GM10266 (cell line): ENCODE data around the gene TOLLIP.

Source experiments
- DNase-seq: peaks from one replicate; pipeline ENCODE4 v3.0.0; 2012; ENCODE audit errors: extremely low spot score
- CTCF ChIP-seq: IDR thresholded peaks from 2 replicates; pipeline ENCODE4 v1.5.1; 2012; ENCODE audit warnings: mild to moderate bottlenecking, low read depth; ENCODE audit not compliant: control insufficient read depth, insufficient read depth; ENCODE audit errors: missing control alignments

Gene TOLLIP

GRCh38 chr11:1226986-1227550, 82.4 kb downstream of the TOLLIP start:
- DNase-seq = no peak
- TF ChIP-seq CTCF = no peak

- no peak for DNase-seq
- peak; percentile 12 for TF ChIP-seq CTCF
Measured at GRCh38 chr11:1226226-1226985, 83.0 kb downstream of the TOLLIP start.

GRCh38 chr11:1225386-1226225, 83.8 kb downstream of the TOLLIP start:
- no peak for DNase-seq
- TF ChIP-seq CTCF = no peak

- no peak for DNase-seq
- TF ChIP-seq CTCF = no peak
Measured at GRCh38 chr11:1224491-1225385, 84.7 kb downstream of the TOLLIP start.
